T-cell (primary cell): ENCODE data around the gene FASTKD3. TPM values are rescaled to one million over a fixed set of nuclear protein-coding genes. Genes with fewer than 3 reads are reported as not detected.

Experiments
- ATAC-seq, 4 experiments: fragments of 200-7000 bp in 3 of 4; fragments of 150-1000 bp in 1 of 4; cut with Tn5 transposase; replicated peaks in 1 of 4; 1 replicate in 3 of 4; 2 replicates in 1 of 4; pipeline ENCODE4 v1.10.0; 2021; ENCODE audit warnings: moderate library complexity in 3 of 4, mild to moderate bottlenecking in 2 of 4, moderate number of reproducible peaks in 1 of 4
- CTCF ChIA-PET, 2 donors: fragments of 300-600 bp; sonication (Branson Sonifier 250); formaldehyde crosslinking; loops; one replicate each; lab custom pipeline; 2022; ENCODE audit warnings: antibody characterized with exemption in 2 of 2; lab: Charles Lee
- POLR2A ChIA-PET, 2 donors: fragments of 300-600 bp; sonication (Branson Sonifier 250); formaldehyde crosslinking; loops; one replicate each; lab custom pipeline; 2022; ENCODE audit warnings: antibody characterized with exemption in 2 of 2; lab: Charles Lee
- DNase-seq, 35 experiments: peaks; one replicate each; pipeline versions ENCODE4 v3.0.0 to v3.0.0-alpha.2; 2013 to 2023
- H3K27ac ChIP-seq: one replicate; pipeline ENCODE4 v1.5.1; 2013; ENCODE audit warnings: low read length
- H3K27me3 ChIP-seq, 2 experiments: replicated peaks in 1 of 2; 1 replicate in 1 of 2; 2 replicates in 1 of 2; pipeline versions ENCODE4 v1.6.1 to v1.7.0; 2013; ENCODE audit warnings: low read length in 1 of 2, mixed read lengths in 1 of 2; ENCODE audit not compliant: control insufficient read depth in 2 of 2, insufficient read depth in 2 of 2; ENCODE audit errors: extremely low read depth in 1 of 2
- H3K36me3 ChIP-seq, 2 donors: 1 replicate in 1 of 2; 2 replicates in 1 of 2; pipeline versions ENCODE4 v1.6.1 to v1.7.0; 2013; ENCODE audit warnings: low read length in 1 of 2; ENCODE audit not compliant: control insufficient read depth in 2 of 2, insufficient read depth in 1 of 2; ENCODE audit errors: extremely low read depth in 1 of 2
- H3K4me1 ChIP-seq, 2 experiments: 1 replicate in 1 of 2; 2 replicates in 1 of 2; pipeline versions ENCODE4 v1.6.1 to v1.7.0; 2013; ENCODE audit warnings: low read length in 2 of 2, mixed read lengths in 1 of 2; ENCODE audit not compliant: insufficient read depth in 2 of 2, control insufficient read depth in 1 of 2; ENCODE audit errors: extremely low read depth in 1 of 2
- H3K4me3 ChIP-seq, 2 donors: 1 replicate in 1 of 2; 2 replicates in 1 of 2; pipeline versions ENCODE4 v1.5.1 to v1.7.0; 2013; ENCODE audit warnings: mild to moderate bottlenecking in 2 of 2, low read length in 1 of 2, moderate library complexity in 1 of 2; ENCODE audit not compliant: control insufficient read depth in 1 of 2; ENCODE audit errors: extremely low read depth in 1 of 2
- H3K9me3 ChIP-seq: 2 replicates; pipeline ENCODE4 v1.7.0; 2013
- H3K27ac Mint-ChIP-seq, 2 donors: one replicate each; pipeline ENCODE4 v1.8.0; 2020 to 2021; ENCODE audit warnings: mild to moderate bottlenecking in 2 of 2, mixed read lengths in 2 of 2
- H3K27me3 Mint-ChIP-seq, 2 donors: one replicate each; pipeline ENCODE4 v1.8.0; 2021 to 2022; ENCODE audit warnings: mixed read lengths in 2 of 2
- H3K36me3 Mint-ChIP-seq: one replicate; pipeline ENCODE4 v1.8.0; 2021; ENCODE audit warnings: mixed read lengths
- H3K4me1 Mint-ChIP-seq, 3 donors: one replicate each; pipeline ENCODE4 v1.8.0; 2020 to 2022; ENCODE audit warnings: mixed read lengths in 3 of 3, mild to moderate bottlenecking in 1 of 3
- H3K4me3 Mint-ChIP-seq, 3 donors: one replicate each; pipeline ENCODE4 v1.8.0; 2020 to 2022; ENCODE audit warnings: mild to moderate bottlenecking in 3 of 3, mixed read lengths in 3 of 3, moderate library complexity in 3 of 3
- H3K9me3 Mint-ChIP-seq, 3 donors: one replicate each; pipeline ENCODE4 v1.8.0; 2020 to 2022; ENCODE audit warnings: mixed read lengths in 3 of 3
- WGBS: methylation state at CpG from one replicate; pipeline ENCODE4 v1.1.5; 2013; ENCODE audit warnings: missing lambda C conversion rate; ENCODE audit not compliant: insufficient coverage; 5-methylcytosine and 5-hydroxymethylcytosine counted together
- total RNA-seq, 35 experiments: library from RNA in 6 of 35; stranded (reverse) in 6 of 35; fragments of 120-200 nt in 1 of 35; gene quantifications; one replicate each; pipeline versions ENCODE4 v1.2.1 to v1.2.4 and lab custom pipeline; 2013 to 2026

FASTKD3 gene
- total RNA-seq, 5 donors from 2014 or later (not counting 1 experiment from before 2014, with no cell fraction given), result 6.9 to 11.1 (median 9.7) TPM

GRCh38 chr5:7894860-7895259 is 26.0 kb upstream of the FASTKD3 start:
- Histone ChIP-seq H3K36me3 (peaks cover 8 to 84% of the 10 kb centered on the region in 2 donors), H3K4me3 (no peak overlapping the region), H3K9me3 (no peaks in the 10 kb centered on the region), H3K27me3 (no peaks in the 10 kb centered on the region), H3K27ac (no peak overlapping the region), H3K4me1 (no peaks in the 10 kb centered on the region)
- Mint-ChIP-seq H3K4me3 (no peak overlapping the region), H3K36me3 (peaks cover 78% of the 10 kb centered on the region), H3K27me3 (no peaks in the 10 kb centered on the region), H3K4me1 (peaks cover 0 to 3% (median 0%) of the 10 kb centered on the region in 3 donors), H3K27ac (no peak overlapping the region), H3K9me3 (no peaks in the 10 kb centered on the region)
- ChIA-PET POLR2A (no interaction called here), CTCF (no interaction called here)
- no peak for DNase-seq
- ATAC-seq, result no peak
- WGBS, result no CpG with 5 or more reads among the region's 2 CpGs

- Histone ChIP-seq H3K4me1 (no peaks in the 10 kb centered on the region), H3K4me3 (no peak overlapping the region), H3K9me3 (no peaks in the 10 kb centered on the region), H3K27ac (no peak overlapping the region), H3K36me3 (peaks cover 13 to 84% of the 10 kb centered on the region in 2 donors), H3K27me3 (no peaks in the 10 kb centered on the region)
- H3K9me3 Mint-ChIP-seq, result no peaks in the 10 kb centered on the region
- H3K27me3 Mint-ChIP-seq, result no peaks in the 10 kb centered on the region
- peaks cover 0 to 3% (median 0%) of the 10 kb centered on the region in 3 donors for H3K4me1 Mint-ChIP-seq
- 94% methylated on average over 2 of the region's 5 CpGs for WGBS
- H3K4me3 Mint-ChIP-seq, result no peak overlapping the region
- ChIA-PET POLR2A (no interaction called here), CTCF (no interaction called here)
- DNase-seq (no peak), ATAC-seq (no peak)
- no peak overlapping the region for H3K27ac Mint-ChIP-seq
- peaks cover 75% of the 10 kb centered on the region for H3K36me3 Mint-ChIP-seq
Measured at GRCh38 chr5:7894439-7894838, 25.6 kb upstream of the FASTKD3 start.

GRCh38 chr5:7888901-7889300 is 20.1 kb upstream of the FASTKD3 start:
- no peaks in the 10 kb centered on the region for H3K4me1 ChIP-seq
- H3K4me3 ChIP-seq, result no peak overlapping the region
- ATAC-seq (no peak), DNase-seq (no peak)
- H3K27me3 ChIP-seq, result no peaks in the 10 kb centered on the region
- no peak overlapping the region for H3K4me3 Mint-ChIP-seq
- peaks cover 58% of the 10 kb centered on the region for H3K36me3 Mint-ChIP-seq
- H3K27me3 Mint-ChIP-seq, result no peaks in the 10 kb centered on the region
- H3K4me1 Mint-ChIP-seq, result peaks cover 6 to 9% (median 8%) of the 10 kb centered on the region in 3 donors
- ChIA-PET CTCF (interaction anchor here in 1 of 2 donors (1.2 kb wide), 1 partner anchor 13 kb away, joined by 3 read pairs; no protein-coding TSS in a partner anchor), POLR2A (interaction anchor here in 1 of 2 donors (0.6 kb wide), 1 partner anchor 1166 kb away, joined by 10 read pairs; no protein-coding TSS in a partner anchor)
- WGBS, result 94% methylated on average over 7 of the region's 9 CpGs
- H3K36me3 ChIP-seq, result peaks cover 8 to 63% of the 10 kb centered on the region in 2 donors
- H3K27ac ChIP-seq, result no peak overlapping the region
- no peaks in the 10 kb centered on the region for H3K9me3 Mint-ChIP-seq
- no peaks in the 10 kb centered on the region for H3K9me3 ChIP-seq
- H3K27ac Mint-ChIP-seq, result no peak overlapping the region

- Mint-ChIP-seq H3K27me3 (no peaks in the 10 kb centered on the region), H3K4me3 (no peak overlapping the region), H3K36me3 (peaks cover 49% of the 10 kb centered on the region), H3K9me3 (no peaks in the 10 kb centered on the region), H3K4me1 (peaks cover 7 to 12% (median 11%) of the 10 kb centered on the region in 3 donors), H3K27ac (no peak overlapping the region)
- Histone ChIP-seq H3K4me1 (no peaks in the 10 kb centered on the region), H3K4me3 (no peak overlapping the region), H3K9me3 (no peaks in the 10 kb centered on the region), H3K27ac (no peak overlapping the region), H3K27me3 (no peaks in the 10 kb centered on the region), H3K36me3 (peaks cover 14 to 66% of the 10 kb centered on the region in 2 donors)
- CTCF ChIA-PET, result interaction anchor here (0.6 to 2.9 kb wide), 11 partner anchors 10 to 83 kb away, joined by 3 to 14 read pairs (median 5); partner anchors contain the start of genes FASTKD3 (in 1 of the 2) and MTRR (in 1 of the 2)
- DNase-seq (peak in 1 of 35 experiments; percentile 57), ATAC-seq (no peak)
- POLR2A ChIA-PET, result interaction anchor here (0.6 to 0.7 kb wide), 2 partner anchors 18 to 27 kb away, joined by 3 to 9 read pairs; partner anchors contain the start of genes FASTKD3 (in 1 of the 2) and MTRR (in 1 of the 2)
- WGBS, result no CpG with 5 or more reads among the region's 7 CpGs
Measured at GRCh38 chr5:7886849-7887475, 18.1 kb upstream of the FASTKD3 start.

GRCh38 chr5:7884491-7885267 is 15.8 kb upstream of the FASTKD3 start:
- H3K36me3 Mint-ChIP-seq, result peaks cover 60% of the 10 kb centered on the region
- no CpG with 5 or more reads among the region's 5 CpGs for WGBS
- CTCF ChIA-PET, result interaction anchor here (0.6 to 1.1 kb wide), 3 partner anchors 9 to 366 kb away, joined by 3 to 5 read pairs (median 3); no protein-coding TSS in a partner anchor

GRCh38 chr5:7882926-7883325 is 14.1 kb upstream of the FASTKD3 start:
- H3K4me3 Mint-ChIP-seq, result no peak overlapping the region
- ChIA-PET CTCF (no interaction called here), POLR2A (no interaction called here)
- Histone ChIP-seq H3K4me3 (no peak overlapping the region), H3K27me3 (no peaks in the 10 kb centered on the region), H3K36me3 (peaks cover 6 to 76% of the 10 kb centered on the region in 2 donors), H3K9me3 (no peaks in the 10 kb centered on the region), H3K27ac (no peak overlapping the region), H3K4me1 (peaks cover 0 to 3% of the 10 kb centered on the region in 2 experiments)
- H3K4me1 Mint-ChIP-seq, result peaks cover 30 to 37% (median 35%) of the 10 kb centered on the region in 3 donors
- H3K27me3 Mint-ChIP-seq, result no peaks in the 10 kb centered on the region
- H3K9me3 Mint-ChIP-seq, result no peaks in the 10 kb centered on the region
- no peak overlapping the region for H3K27ac Mint-ChIP-seq
- DNase-seq (no peak), ATAC-seq (no peak)
- peaks cover 58% of the 10 kb centered on the region for H3K36me3 Mint-ChIP-seq
- 93% methylated on average over 2 of the region's 4 CpGs for WGBS

More at GRCh38 chr5:7884491-7885267, 15.8 kb upstream of the FASTKD3 start:
- peaks cover 20 to 28% (median 27%) of the 10 kb centered on the region in 3 donors for H3K4me1 Mint-ChIP-seq
- POLR2A ChIA-PET, result no interaction called here
- H3K27ac Mint-ChIP-seq, result no peak overlapping the region
- no peaks in the 10 kb centered on the region for H3K9me3 Mint-ChIP-seq
- Histone ChIP-seq H3K27ac (no peak overlapping the region), H3K27me3 (no peaks in the 10 kb centered on the region), H3K4me3 (no peak overlapping the region), H3K36me3 (peaks cover 9 to 75% of the 10 kb centered on the region in 2 donors), H3K4me1 (peaks cover 0 to 3% of the 10 kb centered on the region in 2 experiments), H3K9me3 (no peaks in the 10 kb centered on the region)
- H3K27me3 Mint-ChIP-seq, result no peaks in the 10 kb centered on the region
- ATAC-seq (no peak), DNase-seq (no peak)
- no peak overlapping the region for H3K4me3 Mint-ChIP-seq
